ENCODE results near the gene WWOX. TPM values are rescaled to one million over a fixed set of nuclear protein-coding genes. Genes with fewer than 3 reads are reported as not detected.

Gene WWOX
- total and polyA plus RNA-seq, 10 donors = 5.9 to 90.3 (median 26.4) TPM

GRCh38 chr16:79006206-79006605, 906.8 kb downstream of the WWOX start:
- no peaks in the 10 kb centered on the region for H3K4me1 ChIP-seq
- no peaks in the 10 kb centered on the region for H3K9me3 ChIP-seq
- no peak overlapping the region for H3K27ac ChIP-seq
- H3K27me3 ChIP-seq (replicated peaks in 1 of 7) = no peaks in the 10 kb centered on the region
- 92 to 98% (median 96%) methylated on average over 8 of the region's 8 CpGs for WGBS, 5 donors
- intact Hi-C loops (cut with DNase I; ENCODE audit: low total_unique reads) = no loop called here
- DNase-seq = no peak
- TF ChIP-seq POLR2A (IDR thresholded peaks at IDR 0.05) (no peak), POLR2AphosphoS5 (IDR thresholded peaks at IDR 0.05) (no peak), CTCF (IDR thresholded peaks at IDR 0.05 in 8 of 11, conservative IDR thresholded peaks at IDR 0.05 in 3 of 11) (no peak)
- no peak overlapping the region for H3K4me3 ChIP-seq
- no peaks in the 10 kb centered on the region for H3K36me3 ChIP-seq

GRCh38 chr16:79006765-79007164, 907.3 kb downstream of the WWOX start:
- no peak overlapping the region for H3K4me3 ChIP-seq
- H3K27ac ChIP-seq = no peak overlapping the region
- H3K9me3 ChIP-seq = no peaks in the 10 kb centered on the region
- TF ChIP-seq POLR2AphosphoS5 (IDR thresholded peaks at IDR 0.05) = no peak
- H3K4me1 ChIP-seq = no peaks in the 10 kb centered on the region
- no peak for DNase-seq
- H3K27me3 ChIP-seq (replicated peaks in 1 of 7) = no peaks in the 10 kb centered on the region
- H3K36me3 ChIP-seq = no peaks in the 10 kb centered on the region
- intact Hi-C loops (cut with DNase I; ENCODE audit: low total_unique reads) = no loop called here
- 35 to 54% (median 49%) methylated on average over 5 of the region's 5 CpGs for WGBS, 5 donors

DNA sequence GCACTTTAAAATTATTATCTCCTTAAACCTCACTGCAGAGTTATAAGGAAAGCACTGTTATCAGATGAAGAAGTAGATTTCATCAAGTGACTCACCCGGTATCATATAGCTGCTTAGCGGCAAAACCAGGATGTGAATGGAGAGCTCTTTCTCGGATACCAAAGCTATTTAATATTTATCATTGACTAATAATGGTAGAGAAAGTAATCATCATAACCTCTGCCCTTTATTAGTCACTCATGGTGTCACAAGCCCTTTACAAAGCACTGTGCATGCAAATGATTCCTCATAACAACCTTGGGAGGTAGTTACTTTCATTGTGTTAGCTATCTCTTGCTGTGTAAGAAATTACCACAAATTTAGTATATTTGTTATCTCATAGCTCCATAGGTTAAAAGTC, 908.2 kb downstream of the WWOX start:
- TF ChIP-seq POLR2A (IDR thresholded peaks at IDR 0.05) (no peak), POLR2AphosphoS5 (IDR thresholded peaks at IDR 0.05) (no peak), CTCF (IDR thresholded peaks at IDR 0.05 in 8 of 11, conservative IDR thresholded peaks at IDR 0.05 in 3 of 11) (no peak)
- Histone ChIP-seq H3K4me1 (peaks cover 0 to 4% (median 2%) of the 10 kb centered on the region in 6 donors), H3K36me3 (no peaks in the 10 kb centered on the region), H3K9me3 (no peaks in the 10 kb centered on the region), H3K27ac (no peak overlapping the region), H3K27me3 (replicated peaks in 1 of 7) (no peaks in the 10 kb centered on the region), H3K4me3 (no peak overlapping the region)
- intact Hi-C loops (cut with DNase I; ENCODE audit: low total_unique reads) = no loop called here
- DNase-seq = no peak
- WGBS, 5 donors = 63 to 89% (median 82%) methylated on average over 3 of the region's 3 CpGs

GRCh38 chr16:79008036-79008868, 908.8 kb downstream of the WWOX start:
- H3K27ac ChIP-seq = no peak overlapping the region
- H3K27me3 ChIP-seq (replicated peaks in 1 of 7) = no peaks in the 10 kb centered on the region
- intact Hi-C loops (cut with DNase I; ENCODE audit: low total_unique reads) = no loop called here
- no peak for DNase-seq
- no peak for TF ChIP-seq POLR2A (IDR thresholded peaks at IDR 0.05)
- no peak for TF ChIP-seq POLR2AphosphoS5 (IDR thresholded peaks at IDR 0.05)
- TF ChIP-seq CTCF (IDR thresholded peaks at IDR 0.05 in 8 of 11, conservative IDR thresholded peaks at IDR 0.05 in 3 of 11) = no peak
- H3K9me3 ChIP-seq = no peaks in the 10 kb centered on the region
- peaks cover 0 to 10% (median 6%) of the 10 kb centered on the region in 6 donors for H3K4me1 ChIP-seq
- H3K4me3 ChIP-seq = no peak overlapping the region
- 87 to 95% (median 93%) methylated on average over 9 of the region's 9 CpGs for WGBS, 5 donors
- H3K36me3 ChIP-seq = no peaks in the 10 kb centered on the region
